Heart right ventricle (tissue), 16 donors: Measurements from ENCODE around the gene SKI. TPM values are rescaled to one million over a fixed set of nuclear protein-coding genes. Genes with fewer than 3 reads are reported as not detected.

ENCODE experiments used
- ATAC-seq, 8 donors: fragments of 200-7000 bp; cut with Tn5 transposase; one replicate each; pipeline ENCODE4 v1.9.1; 2020; ENCODE audit warnings: mild to moderate bottlenecking in 8 of 8, moderate library complexity in 8 of 8, moderate number of reproducible peaks in 1 of 8
- DNase-seq, 2 donors: peaks; one replicate each; pipeline ENCODE4 v3.0.0-alpha.2; 2020
- H3K27ac ChIP-seq, 10 donors: fragments of 200-600 bp; sonication (generic) in 2 of 10; one replicate each; pipeline versions ENCODE4 v1.5.0 to v1.8.0; 2020 to 2022; ENCODE audit warnings: mild to moderate bottlenecking in 3 of 10
- H3K27me3 ChIP-seq, 7 donors: fragments of 200-600 bp; one replicate each; pipeline ENCODE4 v1.8.0; 2021 to 2022; ENCODE audit warnings: mild to moderate bottlenecking in 2 of 7
- H3K36me3 ChIP-seq, 9 donors: fragments of 200-600 bp; sonication (generic) in 1 of 9; one replicate each; pipeline versions ENCODE4 v1.5.0 to v1.8.0; 2020 to 2022; ENCODE audit warnings: mild to moderate bottlenecking in 2 of 9
- H3K4me1 ChIP-seq, 9 donors: fragments of 200-600 bp; sonication (generic) in 1 of 9; one replicate each; pipeline versions ENCODE4 v1.5.0 to v1.8.0; 2020 to 2022; ENCODE audit warnings: mild to moderate bottlenecking in 4 of 9
- H3K4me3 ChIP-seq, 10 donors: fragments of 200-600 bp; sonication (generic) in 2 of 10; one replicate each; pipeline versions ENCODE4 v1.5.0 to v1.8.0; 2020 to 2022; ENCODE audit warnings: mild to moderate bottlenecking in 7 of 10, moderate library complexity in 2 of 10
- H3K9me3 ChIP-seq, 11 donors: fragments of 200-600 bp in 10 of 11; sonication (generic) in 2 of 11; one replicate each; pipeline versions ENCODE4 v1.5.0 to v1.8.0; 2013 to 2022; ENCODE audit warnings: mild to moderate bottlenecking in 2 of 11, control low read depth in 1 of 11, moderate library complexity in 1 of 11
- WGBS, 2 donors: extraction: QIAGEN DNeasy Blood & Tissue Kit; methylation state at CpG; one replicate each; pipeline ENCODE4 v1.1.7; 2013; ENCODE audit warnings: inconsistent platforms in 1 of 2; 5-methylcytosine and 5-hydroxymethylcytosine counted together
- intact Hi-C, 10 donors: fragments of 100-400 bp; cut with DNase I; formaldehyde crosslinking; loops; one replicate each; pipeline versions ENCODE4 v1.11.1 to v1.14.2; 2022
- polyA plus RNA-seq, 2 donors: library from polyadenylated mRNA; stranded (reverse); fragments of 200-250 nt; gene quantifications; one replicate each; pipeline ENCODE4 v1.2.3, GENCODE V29; 2013
- total RNA-seq, 10 donors: library from RNA; stranded (reverse); fragmentation: NEBNext Ultra II Directional in 3 of 10; extraction: Animal tissue kit (Norgen Biotek cat#: 25700) in 3 of 10; gene quantifications; one replicate each; pipeline versions ENCODE4 v1.2.1 to v1.2.4, GENCODE V29; 2021 to 2023
- TF ChIP-seq, protein P1 (sequence below), 9 donors: fragments of 200-600 bp; sonication (generic) in 2 of 9; IDR thresholded peaks; one replicate each; pipeline versions ENCODE4 v1.5.0 to v1.8.0; 2021 to 2022; ENCODE audit warnings: antibody characterized with exemption in 9 of 9, mild to moderate bottlenecking in 5 of 9, moderate library complexity in 1 of 9
- donor health status: Arrhythmogenic right ventricular cardiomyopathy.
- donor health status: ischemic (EF 13 %, LVEDD 7.1; RV severe dilation, severe dysfunction).
- donor health status: healthy with polysubstance abuse.
- donor health status: DM: no; HTN: yes; CAD: no.
- donor health status: DM: no; HTN: no; CAD: no.
- donor health status: ischemic (EF 25% LVEDD 6.9; RV normal size, moderate dysfunction).
- donor health status: ischemic (EF 25% LVEDD 5.7; RV mildly dilated, moderate dysfunction).
- donor health status: healthy.
- donor health status: DM: yes; HTN: yes; CAD: no.
- donor health status: Ischemic cardiomyopathy.
- donor health status: ischemic (EF 35%, LVEDD 5.7; RV mildly dilated, moderate dysfunction).
- donor health status: nonischemic (EF 11% LVEDD 7.7; RV severe dilation, severe dysfunction).
- donor health status: DM: yes; HTN: yes; CAD: no.
- donor health status: PGD.
- donor health status: ischemic (EF 29% LVEDD 5.4; RV normal size, mild dysfunction).
- donor health status: nonischemic (EF 23%, LVEDD 6.1; RV moderate dilation, normal function).

SKI gene
- total and polyA plus RNA-seq, 12 donors: 13.8 to 50.9 (median 35.6) TPM

- no peak overlapping the region for H3K27ac ChIP-seq
- H3K27me3 ChIP-seq: no peaks in the 10 kb centered on the region
- H3K4me1 ChIP-seq: peaks cover 29 to 92% (median 72%) of the 10 kb centered on the region in 9 donors
- peaks cover 0 to 5% (median 0%) of the 10 kb centered on the region in 9 donors for H3K36me3 ChIP-seq
- H3K4me3 ChIP-seq: no peak overlapping the region
- TF ChIP-seq, protein P1, sequence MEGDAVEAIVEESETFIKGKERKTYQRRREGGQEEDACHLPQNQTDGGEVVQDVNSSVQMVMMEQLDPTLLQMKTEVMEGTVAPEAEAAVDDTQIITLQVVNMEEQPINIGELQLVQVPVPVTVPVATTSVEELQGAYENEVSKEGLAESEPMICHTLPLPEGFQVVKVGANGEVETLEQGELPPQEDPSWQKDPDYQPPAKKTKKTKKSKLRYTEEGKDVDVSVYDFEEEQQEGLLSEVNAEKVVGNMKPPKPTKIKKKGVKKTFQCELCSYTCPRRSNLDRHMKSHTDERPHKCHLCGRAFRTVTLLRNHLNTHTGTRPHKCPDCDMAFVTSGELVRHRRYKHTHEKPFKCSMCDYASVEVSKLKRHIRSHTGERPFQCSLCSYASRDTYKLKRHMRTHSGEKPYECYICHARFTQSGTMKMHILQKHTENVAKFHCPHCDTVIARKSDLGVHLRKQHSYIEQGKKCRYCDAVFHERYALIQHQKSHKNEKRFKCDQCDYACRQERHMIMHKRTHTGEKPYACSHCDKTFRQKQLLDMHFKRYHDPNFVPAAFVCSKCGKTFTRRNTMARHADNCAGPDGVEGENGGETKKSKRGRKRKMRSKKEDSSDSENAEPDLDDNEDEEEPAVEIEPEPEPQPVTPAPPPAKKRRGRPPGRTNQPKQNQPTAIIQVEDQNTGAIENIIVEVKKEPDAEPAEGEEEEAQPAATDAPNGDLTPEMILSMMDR (IDR thresholded peaks at IDR 0.05): no peak
- WGBS, 2 donors: 83 to 85% methylated on average over 10 of the region's 10 CpGs
- intact Hi-C loops: no loop called here
- H3K9me3 ChIP-seq: no peaks in the 10 kb centered on the region
- DNase-seq (no peak), ATAC-seq (no peak)
These were observed 60.2 kb downstream of the SKI start for GRCh38 chr1:2288311-2288710.

DNA sequence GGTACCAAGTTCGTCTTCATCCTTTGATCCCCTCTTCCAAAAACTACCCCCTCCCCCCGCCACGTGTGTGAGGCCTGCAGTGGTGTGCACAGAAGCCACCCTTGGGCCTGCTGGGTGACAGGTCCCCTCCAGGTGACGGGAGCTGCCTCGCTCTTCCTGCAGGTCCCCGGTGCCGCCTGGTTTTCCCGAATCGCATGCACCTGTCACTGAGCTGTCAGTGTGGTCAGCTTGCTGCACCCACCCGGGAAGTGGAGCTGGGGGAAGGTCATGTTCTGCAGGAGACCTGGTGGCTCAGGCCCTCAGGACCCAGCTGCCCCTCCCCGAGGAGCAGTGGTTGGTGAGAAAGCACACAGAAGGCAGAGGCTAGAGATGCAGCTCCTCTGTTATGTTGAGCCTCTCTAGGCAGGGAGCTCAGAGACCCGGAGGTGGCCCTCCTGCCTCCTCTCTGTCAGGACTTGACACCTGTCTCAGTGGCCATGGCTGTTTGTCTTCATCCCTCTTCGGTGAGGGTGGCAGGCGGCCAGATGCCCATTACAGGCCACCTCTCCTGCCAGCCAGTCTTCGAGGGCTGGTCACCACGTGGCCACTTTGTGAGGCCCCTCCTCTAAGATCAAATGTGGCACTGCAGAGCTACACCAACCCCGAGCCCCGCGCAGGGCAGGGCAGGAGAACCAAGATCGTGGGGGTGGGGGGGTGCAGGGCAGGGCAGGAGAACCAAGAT lies 60.9 kb downstream of the SKI start:
- TF ChIP-seq, protein P1 (IDR thresholded peaks at IDR 0.05): no peak
- peaks cover 30 to 92% (median 72%) of the 10 kb centered on the region in 9 donors for H3K4me1 ChIP-seq
- no peak overlapping the region for H3K4me3 ChIP-seq
- no peaks in the 10 kb centered on the region for H3K36me3 ChIP-seq
- DNase-seq (peak in 1 of 2 donors; percentile 17), ATAC-seq (no peak)
- 79 to 82% methylated on average over 20 of the region's 20 CpGs for WGBS, 2 donors
- intact Hi-C loops: no loop called here
- H3K27me3 ChIP-seq: no peaks in the 10 kb centered on the region
- peak overlapping the region in 1 of 10 donors; percentile 79 for H3K27ac ChIP-seq
- no peaks in the 10 kb centered on the region for H3K9me3 ChIP-seq

DNA sequence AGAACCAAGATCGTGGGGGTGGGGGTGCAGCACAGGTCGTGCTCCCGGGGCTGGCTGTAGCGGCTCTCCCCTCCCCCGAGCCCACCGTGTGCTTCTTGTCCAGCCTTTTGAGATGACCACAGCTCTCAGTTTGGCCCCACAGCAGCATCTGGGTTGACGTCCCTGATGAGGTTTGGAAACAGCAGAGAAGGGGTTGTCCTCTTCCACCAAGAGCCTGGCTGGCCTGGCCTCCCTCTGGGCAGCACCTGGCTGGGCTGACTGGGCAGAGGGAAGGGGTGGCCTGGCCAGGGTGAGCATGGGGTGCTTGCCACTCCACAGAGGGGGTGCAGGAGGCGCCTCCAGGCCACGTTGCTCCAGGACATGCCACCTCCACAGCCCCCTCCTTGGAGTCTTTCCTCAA lies 61.5 kb downstream of the SKI start:
- 60% methylated on average over 9 of the region's 9 CpGs for WGBS, 2 donors
- intact Hi-C loops: loop anchor here in 1 of 10 donors (10.0 kb wide), 1 partner anchor 55 kb away; no protein-coding TSS in a partner anchor

GRCh38 chr1:2290171-2290578 lies 62.1 kb downstream of the SKI start:
- Histone ChIP-seq H3K4me1 (peaks cover 42 to 92% (median 78%) of the 10 kb centered on the region in 9 donors), H3K27me3 (no peaks in the 10 kb centered on the region), H3K9me3 (no peaks in the 10 kb centered on the region), H3K4me3 (peak overlapping the region in 8 of 10 donors; percentile 17 to 44 (median 31)), H3K27ac (peak overlapping the region; percentile 56 to 93 (median 77)), H3K36me3 (peaks cover 0 to 2% (median 0%) of the 10 kb centered on the region in 9 donors)
- ATAC-seq: peak; percentile 7 to 28 (median 13)
- DNase-seq: no peak
- intact Hi-C loops: loop anchor here in 1 of 10 donors (10.0 kb wide), 1 partner anchor 55 kb away; no protein-coding TSS in a partner anchor
- 43 to 62% methylated on average over 7 of the region's 7 CpGs for WGBS, 2 donors
- TF ChIP-seq, protein P1 (IDR thresholded peaks at IDR 0.05): no peak

More for the DNA sequence above, 61.5 kb downstream of the SKI start:
- no peaks in the 10 kb centered on the region for H3K27me3 ChIP-seq
- H3K36me3 ChIP-seq: peaks cover 0 to under 1% (median 0%) of the 10 kb centered on the region in 9 donors
- no peak for DNase-seq
- ATAC-seq: peak in 1 of 8 donors; percentile 11
- H3K4me1 ChIP-seq: peaks cover 37 to 92% (median 72%) of the 10 kb centered on the region in 9 donors
- H3K9me3 ChIP-seq: no peaks in the 10 kb centered on the region
- H3K4me3 ChIP-seq: no peak overlapping the region
- TF ChIP-seq, protein P1 (IDR thresholded peaks at IDR 0.05): no peak
- H3K27ac ChIP-seq: peak overlapping the region in 8 of 10 donors; percentile 65 to 93 (median 78)
